ENCODE measurements around the gene SMC4.

The SMC4 gene

GRCh38 chr3:160393346-160394008 is 6.0 kb upstream of the SMC4 start:
- H3K9ac ChIP-seq (ENCODE audit: low read depth in 1 of 2, low read length in 2 of 2): no peak overlapping the region
- no peak overlapping the region for H3K27ac ChIP-seq (ENCODE audit: low read depth in 2 of 2, low read length in 2 of 2)
- H3K36me3 ChIP-seq (ENCODE audit: control insufficient read depth in 2 of 2, insufficient read depth in 2 of 2, low read length in 2 of 2): peaks cover 0 to 3% of the 10 kb centered on the region in 2 donors
- H3K4me1 ChIP-seq (ENCODE audit: control insufficient read depth in 2 of 2, insufficient read depth in 2 of 2, low read length in 2 of 2): peaks cover 0 to 5% of the 10 kb centered on the region in 2 donors
- H3K4me3 ChIP-seq (ENCODE audit: low read length in 2 of 2): no peak overlapping the region
- no peaks in the 10 kb centered on the region for H3K9me3 ChIP-seq (ENCODE audit: control insufficient read depth in 2 of 2, low read length in 2 of 2)
- H3K27me3 ChIP-seq (ENCODE audit: control insufficient read depth in 2 of 2, insufficient read depth in 2 of 2, low read length in 2 of 2): no peaks in the 10 kb centered on the region

GRCh38 chr3:160394009-160394392 is 5.4 kb upstream of the SMC4 start:
- H3K9me3 ChIP-seq (ENCODE audit: control insufficient read depth in 2 of 2, low read length in 2 of 2): no peaks in the 10 kb centered on the region
- peaks cover 0 to 9% of the 10 kb centered on the region in 2 donors for H3K4me1 ChIP-seq (ENCODE audit: control insufficient read depth in 2 of 2, insufficient read depth in 2 of 2, low read length in 2 of 2)
- no peaks in the 10 kb centered on the region for H3K27me3 ChIP-seq (ENCODE audit: control insufficient read depth in 2 of 2, insufficient read depth in 2 of 2, low read length in 2 of 2)
- no peak overlapping the region for H3K9ac ChIP-seq (ENCODE audit: low read depth in 1 of 2, low read length in 2 of 2)
- peaks cover 0 to 3% of the 10 kb centered on the region in 2 donors for H3K36me3 ChIP-seq (ENCODE audit: control insufficient read depth in 2 of 2, insufficient read depth in 2 of 2, low read length in 2 of 2)
- H3K4me3 ChIP-seq (ENCODE audit: low read length in 2 of 2): no peak overlapping the region
- no peak overlapping the region for H3K27ac ChIP-seq (ENCODE audit: low read depth in 2 of 2, low read length in 2 of 2)

- Histone ChIP-seq H3K4me3 (ENCODE audit: low read length in 2 of 2) (no peak overlapping the region), H3K27me3 (ENCODE audit: control insufficient read depth in 2 of 2, insufficient read depth in 2 of 2, low read length in 2 of 2) (no peaks in the 10 kb centered on the region), H3K36me3 (ENCODE audit: control insufficient read depth in 2 of 2, insufficient read depth in 2 of 2, low read length in 2 of 2) (peaks cover 0 to 3% of the 10 kb centered on the region in 2 donors), H3K9ac (ENCODE audit: low read depth in 1 of 2, low read length in 2 of 2) (no peak overlapping the region), H3K9me3 (ENCODE audit: control insufficient read depth in 2 of 2, low read length in 2 of 2) (no peaks in the 10 kb centered on the region), H3K4me1 (ENCODE audit: control insufficient read depth in 2 of 2, insufficient read depth in 2 of 2, low read length in 2 of 2) (peaks cover 0 to 9% of the 10 kb centered on the region in 2 donors), H3K27ac (ENCODE audit: low read depth in 2 of 2, low read length in 2 of 2) (no peak overlapping the region)
These were observed 4.2 kb upstream of the SMC4 start for GRCh38 chr3:160395297-160395696.

- no peaks in the 10 kb centered on the region for H3K36me3 ChIP-seq (ENCODE audit: control insufficient read depth in 2 of 2, insufficient read depth in 2 of 2, low read length in 2 of 2)
- H3K27me3 ChIP-seq (ENCODE audit: control insufficient read depth in 2 of 2, insufficient read depth in 2 of 2, low read length in 2 of 2): no peaks in the 10 kb centered on the region
- peak overlapping the region; percentile 72 to 81 for H3K9ac ChIP-seq (ENCODE audit: low read depth in 1 of 2, low read length in 2 of 2)
- H3K9me3 ChIP-seq (ENCODE audit: control insufficient read depth in 2 of 2, low read length in 2 of 2): no peaks in the 10 kb centered on the region
- H3K4me3 ChIP-seq (ENCODE audit: low read length in 2 of 2): peak overlapping the region; percentile 82 to 100
- H3K4me1 ChIP-seq (ENCODE audit: control insufficient read depth in 2 of 2, insufficient read depth in 2 of 2, low read length in 2 of 2): peaks cover 9 to 12% of the 10 kb centered on the region in 2 donors
- H3K27ac ChIP-seq (ENCODE audit: low read depth in 2 of 2, low read length in 2 of 2): peak overlapping the region; percentile 86 to 92
These were observed 678 bp upstream of the SMC4 start for GRCh38 chr3:160398820-160399124.

GRCh38 chr3:160400030-160400701 is 716 bp downstream of the SMC4 start:
- Histone ChIP-seq H3K27me3 (ENCODE audit: control insufficient read depth in 2 of 2, insufficient read depth in 2 of 2, low read length in 2 of 2) (no peaks in the 10 kb centered on the region), H3K9ac (ENCODE audit: low read depth in 1 of 2, low read length in 2 of 2) (peak overlapping the region; percentile 81 to 93), H3K4me3 (ENCODE audit: low read length in 2 of 2) (peak overlapping the region; percentile 82 to 100), H3K36me3 (ENCODE audit: control insufficient read depth in 2 of 2, insufficient read depth in 2 of 2, low read length in 2 of 2) (no peaks in the 10 kb centered on the region), H3K4me1 (ENCODE audit: control insufficient read depth in 2 of 2, insufficient read depth in 2 of 2, low read length in 2 of 2) (peaks cover 14 to 19% of the 10 kb centered on the region in 2 donors), H3K27ac (ENCODE audit: low read depth in 2 of 2, low read length in 2 of 2) (peak overlapping the region; percentile 86 to 92), H3K9me3 (ENCODE audit: control insufficient read depth in 2 of 2, low read length in 2 of 2) (no peaks in the 10 kb centered on the region)

- Histone ChIP-seq H3K36me3 (ENCODE audit: control insufficient read depth in 2 of 2, insufficient read depth in 2 of 2, low read length in 2 of 2) (peaks cover 0 to 2% of the 10 kb centered on the region in 2 donors), H3K4me3 (ENCODE audit: low read length in 2 of 2) (peak overlapping the region; percentile 82 to 100), H3K27me3 (ENCODE audit: control insufficient read depth in 2 of 2, insufficient read depth in 2 of 2, low read length in 2 of 2) (no peaks in the 10 kb centered on the region), H3K27ac (ENCODE audit: low read depth in 2 of 2, low read length in 2 of 2) (peak overlapping the region; percentile 86 to 92), H3K4me1 (ENCODE audit: control insufficient read depth in 2 of 2, insufficient read depth in 2 of 2, low read length in 2 of 2) (peaks cover 14 to 19% of the 10 kb centered on the region in 2 donors), H3K9ac (ENCODE audit: low read depth in 1 of 2, low read length in 2 of 2) (peak overlapping the region; percentile 81 to 93), H3K9me3 (ENCODE audit: control insufficient read depth in 2 of 2, low read length in 2 of 2) (no peaks in the 10 kb centered on the region)
These were observed 1.3 kb downstream of the SMC4 start for GRCh38 chr3:160400702-160401150.

GRCh38 chr3:160401291-160402095 is 2.0 kb downstream of the SMC4 start:
- H3K27me3 ChIP-seq (ENCODE audit: control insufficient read depth in 2 of 2, insufficient read depth in 2 of 2, low read length in 2 of 2): no peaks in the 10 kb centered on the region
- H3K27ac ChIP-seq (ENCODE audit: low read depth in 2 of 2, low read length in 2 of 2): peak overlapping the region; percentile 86 to 92
- H3K9ac ChIP-seq (ENCODE audit: low read depth in 1 of 2, low read length in 2 of 2): peak overlapping the region; percentile 81 to 93
- H3K36me3 ChIP-seq (ENCODE audit: control insufficient read depth in 2 of 2, insufficient read depth in 2 of 2, low read length in 2 of 2): peaks cover 0 to 2% of the 10 kb centered on the region in 2 donors
- peak overlapping the region; percentile 82 to 100 for H3K4me3 ChIP-seq (ENCODE audit: low read length in 2 of 2)
- no peaks in the 10 kb centered on the region for H3K9me3 ChIP-seq (ENCODE audit: control insufficient read depth in 2 of 2, low read length in 2 of 2)
- peaks cover 14 to 19% of the 10 kb centered on the region in 2 donors for H3K4me1 ChIP-seq (ENCODE audit: control insufficient read depth in 2 of 2, insufficient read depth in 2 of 2, low read length in 2 of 2)

- Histone ChIP-seq H3K4me3 (ENCODE audit: low read length in 2 of 2) (peak overlapping the region; percentile 82 to 100), H3K4me1 (ENCODE audit: control insufficient read depth in 2 of 2, insufficient read depth in 2 of 2, low read length in 2 of 2) (peaks cover 14 to 19% of the 10 kb centered on the region in 2 donors), H3K27me3 (ENCODE audit: control insufficient read depth in 2 of 2, insufficient read depth in 2 of 2, low read length in 2 of 2) (no peaks in the 10 kb centered on the region), H3K36me3 (ENCODE audit: control insufficient read depth in 2 of 2, insufficient read depth in 2 of 2, low read length in 2 of 2) (peaks cover 0 to 2% of the 10 kb centered on the region in 2 donors), H3K9me3 (ENCODE audit: control insufficient read depth in 2 of 2, low read length in 2 of 2) (no peaks in the 10 kb centered on the region), H3K9ac (ENCODE audit: low read depth in 1 of 2, low read length in 2 of 2) (peak overlapping the region; percentile 66 to 81), H3K27ac (ENCODE audit: low read depth in 2 of 2, low read length in 2 of 2) (no peak overlapping the region)
These were observed 3.0 kb downstream of the SMC4 start for GRCh38 chr3:160402221-160403027.

- H3K27me3 ChIP-seq (ENCODE audit: control insufficient read depth in 2 of 2, insufficient read depth in 2 of 2, low read length in 2 of 2): no peaks in the 10 kb centered on the region
- peak overlapping the region; percentile 36 to 100 for H3K4me3 ChIP-seq (ENCODE audit: low read length in 2 of 2)
- H3K36me3 ChIP-seq (ENCODE audit: control insufficient read depth in 2 of 2, insufficient read depth in 2 of 2, low read length in 2 of 2): peaks cover 0 to 2% of the 10 kb centered on the region in 2 donors
- H3K27ac ChIP-seq (ENCODE audit: low read depth in 2 of 2, low read length in 2 of 2): no peak overlapping the region
- no peaks in the 10 kb centered on the region for H3K9me3 ChIP-seq (ENCODE audit: control insufficient read depth in 2 of 2, low read length in 2 of 2)
- peak overlapping the region; percentile 66 to 81 for H3K9ac ChIP-seq (ENCODE audit: low read depth in 1 of 2, low read length in 2 of 2)
- peaks cover 13 to 19% of the 10 kb centered on the region in 2 donors for H3K4me1 ChIP-seq (ENCODE audit: control insufficient read depth in 2 of 2, insufficient read depth in 2 of 2, low read length in 2 of 2)
These were observed 3.6 kb downstream of the SMC4 start for GRCh38 chr3:160403028-160403545.
